Measurements from ENCODE around the gene SETD7. TPM values are rescaled to one million over a fixed set of nuclear protein-coding genes. Genes with fewer than 3 reads are reported as not detected.

The SETD7 gene
- total and polyA plus RNA-seq, 2 of the 4 experiments (the other 2 are of a cell fraction) = 17.0 to 46.6 TPM

- no peak overlapping the region for H4K91ac ChIP-seq (ENCODE audit: insufficient read depth, low read depth, low read length)
- no peaks in the 10 kb centered on the region for H3K9me3 ChIP-seq (ENCODE audit: control insufficient read depth, insufficient read depth, low read length)
- H3K4me2 ChIP-seq (ENCODE audit: low read depth, low read length) = no peak overlapping the region
- H3K18ac ChIP-seq (ENCODE audit: low read depth, low read length) = no peak overlapping the region
- no peak overlapping the region for H3K27ac ChIP-seq (ENCODE audit: insufficient read depth, low read length)
- H3K14ac ChIP-seq (replicated peaks; ENCODE audit: low read depth, low read length) = no peak overlapping the region
- H3K56ac ChIP-seq (ENCODE audit: extremely low read depth, insufficient read depth, low read length) = no peak overlapping the region
- no peak overlapping the region for H3K23ac ChIP-seq (ENCODE audit: low read depth, low read length)
- no peak overlapping the region for H3K4ac ChIP-seq (ENCODE audit: low read depth, low read length)
- no peak overlapping the region for H2AK9ac ChIP-seq (replicated peaks; ENCODE audit: low read depth, low read length, poor library complexity)
- ChIA-PET CTCF (no interaction called here), POLR2A (ENCODE audit: unreplicated experiment) (no interaction called here)
- H4K20me1 ChIP-seq (ENCODE audit: insufficient read depth, low read length) = peaks cover 17% of the 10 kb centered on the region; the same call in 1 of the 2 replicates
- in situ Hi-C loops (cut with MboI; ENCODE audit: low sequenced_read_pairs) = no loop called here
- peaks cover 8% of the 10 kb centered on the region for H3K9me1 ChIP-seq (ENCODE audit: insufficient read depth, low read length)
- WGBS, 2 experiments (ENCODE audit: extremely low coverage in 2 of 2, insufficient read length in 1 of 2) = 20% methylated on average over 1 of the region's 8 CpGs; no CpG with 5 or more reads in 1 of the 2 experiments
- H2BK20ac ChIP-seq (ENCODE audit: low read depth, low read length) = no peak overlapping the region
- H3K27me3 ChIP-seq (ENCODE audit: control insufficient read depth, insufficient read depth, low read length) = no peaks in the 10 kb centered on the region
- no peak overlapping the region for H2BK120ac ChIP-seq (ENCODE audit: low read depth, low read length)
- no peak overlapping the region for H4K5ac ChIP-seq (ENCODE audit: low read depth, low read length)
- TF ChIP-seq BHLHE40 (IDR thresholded peaks at IDR 0.05; ENCODE audit: low read depth, low read length) = no peak
- TF ChIP-seq USF2 (IDR thresholded peaks at IDR 0.05; ENCODE audit: low read depth, low read length) = no peak
- TF ChIP-seq ELK1 (IDR thresholded peaks at IDR 0.05; ENCODE audit: borderline replicate concordance, low read depth, low read length) = no peak
- no peak for TF ChIP-seq SMC3 (IDR thresholded peaks at IDR 0.05; ENCODE audit: low read depth, low read length)
- no peak for TF ChIP-seq CEBPB (IDR thresholded peaks at IDR 0.05; ENCODE audit: low read depth, low read length)
- no peak for TF ChIP-seq CHD1 (IDR thresholded peaks at IDR 0.05; ENCODE audit: low read depth, low read length)
- no peak for TF ChIP-seq RCOR1 (IDR thresholded peaks at IDR 0.05; ENCODE audit: insufficient replicate concordance, low read length)
- no peak for TF ChIP-seq RFX5 (IDR thresholded peaks at IDR 0.05; ENCODE audit: low read depth, low read length)
- TF ChIP-seq MAZ (IDR thresholded peaks at IDR 0.05; ENCODE audit: borderline replicate concordance, low read depth, low read length) = no peak
- no peak for TF ChIP-seq MXI1 (IDR thresholded peaks at IDR 0.05; ENCODE audit: borderline replicate concordance, low read depth, low read length)
- no peak for TF ChIP-seq FOS (IDR thresholded peaks at IDR 0.05; ENCODE audit: low read depth, low read length)
- no peak for TF ChIP-seq NFE2L2 (IDR thresholded peaks at IDR 0.05; ENCODE audit: low read depth, low read length)
- no peak overlapping the region for H3K9ac ChIP-seq (ENCODE audit: low read depth, low read length)
- H3K4me3 ChIP-seq (ENCODE audit: insufficient read depth, low read depth, low read length) = no peak overlapping the region
- H4K8ac ChIP-seq (ENCODE audit: low read depth in 2 of 2, low read length in 2 of 2) = no peak overlapping the region
- H2BK15ac ChIP-seq (ENCODE audit: low read depth, low read length) = no peak overlapping the region
- H3K4me1 ChIP-seq (ENCODE audit: control insufficient read depth, insufficient read depth, low read length) = peaks cover 4% of the 10 kb centered on the region
- intact Hi-C loops (cut with micrococcal nuclease) = no loop called here
- H2BK5ac ChIP-seq (ENCODE audit: low read depth, low read length, poor library complexity, severe bottlenecking) = no peak overlapping the region
- no TSS peak for BruUV-seq (replicated peaks)
- dilution Hi-C loops (cut with HindIII; ENCODE audit: low sequenced_read_pairs, unreplicated experiment) = no loop called here
- no peak overlapping the region for H2AK5ac ChIP-seq (ENCODE audit: low read depth, low read length)
- DNase-seq (peak; percentile 25), ATAC-seq (ENCODE audit: low read depth) (no peak)
- H3K79me1 ChIP-seq (ENCODE audit: low read depth in 1 of 2, low read length in 2 of 2) = peaks cover 10 to 38% of the 10 kb centered on the region in 2 experiments
- peaks cover 16% of the 10 kb centered on the region for H3K36me3 ChIP-seq (ENCODE audit: control insufficient read depth, insufficient read depth, low read length)
- no peak overlapping the region for H2AFZ ChIP-seq (replicated peaks; ENCODE audit: low read length, poor library complexity)
Measured at GRCh38 chr4:139532947-139533346, 23.1 kb downstream of the SETD7 start.
